Tibial artery (tissue), 4 donors: ENCODE results near the gene PDK4.
A peak's percentile ranks its signal among the peaks of the same experiment; 100 is the strongest.

Experiments used
- DNase-seq, 2 donors: peaks; one replicate each; pipeline ENCODE4 v3.0.0-alpha.2; 2019
- H3K27ac ChIP-seq, 2 donors: fragments of 200-600 bp; sonication (generic) in 1 of 2; 1 replicate in 1 of 2; 2 replicates in 1 of 2; pipeline ENCODE4 v1.5.1; 2018 to 2019; ENCODE audit warnings: mild to moderate bottlenecking in 1 of 2
- H3K27me3 ChIP-seq, 2 donors: fragments of 200-600 bp; sonication (generic) in 1 of 2; one replicate each; pipeline versions ENCODE4 v1.5.1 to v1.6.0; 2016 to 2019
- H3K36me3 ChIP-seq, 3 donors: fragments of 200-600 bp; sonication (generic) in 2 of 3; one replicate each; pipeline ENCODE4 v1.5.1; 2016 to 2019; ENCODE audit warnings: mild to moderate bottlenecking in 2 of 3
- H3K4me1 ChIP-seq, 4 donors: fragments of 200-600 bp; sonication (generic) in 2 of 4; 1 replicate in 3 of 4; 2 replicates in 1 of 4; pipeline ENCODE4 v1.5.1; 2016 to 2019
- H3K4me3 ChIP-seq, 2 donors: fragments of 200-600 bp; sonication (generic) in 1 of 2; 1 replicate in 1 of 2; 2 replicates in 1 of 2; pipeline ENCODE4 v1.5.1; 2018 to 2019; ENCODE audit warnings: mild to moderate bottlenecking in 2 of 2
- H3K9me3 ChIP-seq, 3 donors: fragments of 200-600 bp; sonication (generic) in 1 of 3; one replicate each; pipeline ENCODE4 v1.5.1; 2016 to 2019
- intact Hi-C: fragments of 100-400 bp; cut with DNase I; formaldehyde crosslinking; loops from one replicate; pipeline ENCODE4 v1.15.0; 2023; ENCODE audit warnings: low total_unique reads
- TF ChIP-seq, protein P1 (sequence below), 2 experiments: fragments of 200-600 bp in 1 of 2; fragments of 450-650 bp in 1 of 2; IDR thresholded peaks; one replicate each; pipeline ENCODE4 v1.5.1; 2017 to 2019; ENCODE audit warnings: antibody characterized with exemption in 2 of 2, mild to moderate bottlenecking in 1 of 2, moderate library complexity in 1 of 2

Gene PDK4

DNA sequence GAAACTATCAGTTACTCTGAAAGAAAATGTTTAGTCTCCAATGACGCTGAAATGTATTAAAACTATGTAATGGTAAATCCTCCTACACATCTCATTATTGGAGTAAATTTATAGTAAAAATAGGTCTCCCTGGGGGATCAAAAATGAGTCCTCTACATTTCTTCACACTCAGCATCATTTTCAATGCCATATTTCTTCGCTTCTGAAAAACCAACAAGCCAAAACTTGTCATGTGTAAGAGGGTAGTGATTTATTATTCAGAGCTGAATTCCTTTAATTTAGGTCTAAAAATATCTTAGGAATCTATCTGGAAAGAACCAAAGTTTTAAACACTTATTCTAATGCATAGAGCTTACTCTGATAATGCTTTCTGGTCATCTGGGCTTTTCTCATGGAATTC is 3.0 kb downstream of the PDK4 start:
- intact Hi-C loops, result no loop called here
- Histone ChIP-seq H3K27ac (peak overlapping the region; percentile 95 to 97), H3K4me1 (peaks cover 0 to 58% (median 28%) of the 10 kb centered on the region in 4 donors)

DNA sequence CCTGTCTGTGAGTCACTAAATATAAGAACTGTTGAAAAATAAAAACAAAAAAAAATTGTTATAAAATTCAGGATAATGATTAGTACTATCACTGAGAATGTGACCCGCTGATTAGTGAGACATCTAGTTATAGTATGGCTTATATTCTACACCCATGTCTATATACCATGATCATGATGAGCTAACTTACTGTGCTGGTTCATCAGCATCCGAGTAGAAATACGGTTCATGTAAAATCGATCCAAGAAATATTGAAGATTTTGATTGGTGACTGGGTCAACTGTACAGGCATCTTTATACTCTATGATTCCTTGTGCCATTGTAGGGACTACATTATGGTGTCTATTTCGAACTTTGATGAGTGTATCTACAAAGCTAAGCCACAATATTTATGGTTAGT is 3.7 kb downstream of the PDK4 start:
- peak overlapping the region; percentile 89 to 90 for H3K4me3 ChIP-seq
- no peak for DNase-seq
- TF ChIP-seq, protein P1, sequence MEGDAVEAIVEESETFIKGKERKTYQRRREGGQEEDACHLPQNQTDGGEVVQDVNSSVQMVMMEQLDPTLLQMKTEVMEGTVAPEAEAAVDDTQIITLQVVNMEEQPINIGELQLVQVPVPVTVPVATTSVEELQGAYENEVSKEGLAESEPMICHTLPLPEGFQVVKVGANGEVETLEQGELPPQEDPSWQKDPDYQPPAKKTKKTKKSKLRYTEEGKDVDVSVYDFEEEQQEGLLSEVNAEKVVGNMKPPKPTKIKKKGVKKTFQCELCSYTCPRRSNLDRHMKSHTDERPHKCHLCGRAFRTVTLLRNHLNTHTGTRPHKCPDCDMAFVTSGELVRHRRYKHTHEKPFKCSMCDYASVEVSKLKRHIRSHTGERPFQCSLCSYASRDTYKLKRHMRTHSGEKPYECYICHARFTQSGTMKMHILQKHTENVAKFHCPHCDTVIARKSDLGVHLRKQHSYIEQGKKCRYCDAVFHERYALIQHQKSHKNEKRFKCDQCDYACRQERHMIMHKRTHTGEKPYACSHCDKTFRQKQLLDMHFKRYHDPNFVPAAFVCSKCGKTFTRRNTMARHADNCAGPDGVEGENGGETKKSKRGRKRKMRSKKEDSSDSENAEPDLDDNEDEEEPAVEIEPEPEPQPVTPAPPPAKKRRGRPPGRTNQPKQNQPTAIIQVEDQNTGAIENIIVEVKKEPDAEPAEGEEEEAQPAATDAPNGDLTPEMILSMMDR (IDR thresholded peaks at IDR 0.05), result no peak
- no peaks in the 10 kb centered on the region for H3K27me3 ChIP-seq
- H3K27ac ChIP-seq, result peak overlapping the region; percentile 95 to 97
- intact Hi-C loops, result no loop called here
- H3K4me1 ChIP-seq, result peaks cover 0 to 60% (median 27%) of the 10 kb centered on the region in 4 donors
- peaks cover 71 to 79% (median 72%) of the 10 kb centered on the region in 3 donors for H3K36me3 ChIP-seq
- no peaks in the 10 kb centered on the region for H3K9me3 ChIP-seq

More for the DNA sequence above, 3.0 kb downstream of the PDK4 start:
- H3K9me3 ChIP-seq, result no peaks in the 10 kb centered on the region
- DNase-seq, result no peak
- TF ChIP-seq, protein P1 (IDR thresholded peaks at IDR 0.05), result no peak
- H3K4me3 ChIP-seq, result peak overlapping the region; percentile 89 to 90
- H3K36me3 ChIP-seq, result peaks cover 63 to 72% (median 64%) of the 10 kb centered on the region in 3 donors
- H3K27me3 ChIP-seq, result no peaks in the 10 kb centered on the region

DNA sequence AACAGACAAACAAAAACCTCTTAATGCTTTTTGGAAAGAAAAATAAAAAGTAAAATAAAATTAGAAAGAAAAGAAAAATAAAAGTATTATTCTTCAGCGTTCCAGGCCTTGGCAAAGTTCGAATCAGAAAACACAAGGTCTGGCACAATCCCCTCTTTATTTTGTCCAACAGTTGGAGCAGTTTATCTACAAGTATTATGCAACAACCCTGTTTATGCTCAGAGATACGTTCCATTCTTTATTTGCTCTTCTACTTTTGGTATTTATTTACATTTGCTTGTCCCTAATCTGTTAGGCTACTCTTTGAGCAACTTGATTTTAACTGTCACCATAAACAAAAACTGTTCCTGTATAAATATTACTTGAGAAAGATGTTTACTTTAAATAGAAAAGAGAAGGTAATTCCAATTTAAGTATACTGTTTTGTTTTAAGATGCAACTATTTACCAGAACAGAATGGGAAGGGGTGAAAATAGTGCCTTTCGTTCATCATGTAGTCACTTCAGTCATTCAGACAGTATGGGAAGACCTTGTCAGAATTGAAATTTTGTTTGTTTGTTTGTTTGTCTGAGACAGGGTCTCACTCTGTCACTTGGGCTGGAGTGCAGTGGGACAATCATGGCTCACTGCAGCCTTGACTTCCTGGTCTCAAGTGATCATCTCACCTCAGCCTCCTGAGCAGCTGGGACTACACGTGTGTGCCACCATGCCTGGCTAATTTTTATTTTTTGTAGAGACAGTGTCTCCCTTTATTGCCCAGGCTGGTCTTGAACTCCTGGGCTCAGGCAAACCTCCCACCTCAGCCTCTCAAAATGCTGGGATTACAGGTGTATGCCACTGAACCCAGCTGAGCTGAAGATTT is 5.7 kb downstream of the PDK4 start:
- Histone ChIP-seq H3K4me1 (peaks cover 0 to 70% (median 29%) of the 10 kb centered on the region in 4 donors), H3K27me3 (no peaks in the 10 kb centered on the region), H3K9me3 (no peaks in the 10 kb centered on the region), H3K36me3 (peaks cover 88 to 98% (median 90%) of the 10 kb centered on the region in 3 donors), H3K27ac (peak overlapping the region; percentile 64 to 95), H3K4me3 (peak overlapping the region; percentile 89 to 90)
- intact Hi-C loops, result no loop called here
- no peak for DNase-seq
- TF ChIP-seq, protein P1 (IDR thresholded peaks at IDR 0.05), result no peak

DNA sequence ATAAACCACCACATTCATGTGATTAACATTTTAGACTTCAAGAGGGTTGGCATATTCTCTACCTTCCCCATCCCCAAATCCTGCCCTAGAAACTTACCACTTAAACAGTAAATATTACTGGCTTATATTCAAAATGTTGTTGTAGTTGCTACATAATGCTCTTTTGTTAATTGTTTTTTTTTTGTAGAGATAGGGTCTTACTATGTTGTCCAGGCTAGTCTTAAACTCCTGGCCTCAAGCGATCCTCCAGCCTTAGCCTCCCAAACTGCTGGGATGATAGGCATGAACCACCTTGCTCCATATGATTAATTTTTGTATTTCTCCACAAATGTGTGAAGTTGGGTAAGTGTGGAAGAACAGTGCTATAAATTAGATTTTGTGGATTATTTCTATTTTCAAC is 6.5 kb downstream of the PDK4 start:
- Histone ChIP-seq H3K36me3 (peaks cover 96 to 99% (median 98%) of the 10 kb centered on the region in 3 donors), H3K27ac (peak overlapping the region in 1 of 2 donors; percentile 95)

DNA sequence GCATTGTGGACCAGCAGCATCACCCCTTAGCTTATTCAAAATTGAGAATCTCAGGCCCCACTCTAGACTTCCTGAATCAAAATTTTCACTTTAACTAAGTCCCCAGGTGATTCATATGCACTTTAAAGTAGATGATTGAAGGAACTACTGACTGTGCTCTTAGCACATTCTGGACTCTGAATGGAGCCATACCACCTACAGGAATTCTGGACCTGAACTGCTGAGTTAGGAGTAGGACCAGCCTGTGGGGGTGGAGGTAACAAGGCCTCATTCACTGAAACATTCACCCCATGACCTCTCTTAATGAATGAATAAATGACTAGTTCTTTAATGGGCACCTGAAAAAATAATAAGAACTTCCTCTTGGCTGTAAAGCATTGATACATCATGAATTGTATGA is 7.3 kb downstream of the PDK4 start:
- intact Hi-C loops, result no loop called here
- DNase-seq, result no peak
- Histone ChIP-seq H3K4me3 (peak overlapping the region; percentile 1 to 90), H3K9me3 (no peaks in the 10 kb centered on the region), H3K4me1 (peaks cover 0 to 73% (median 26%) of the 10 kb centered on the region in 4 donors), H3K27me3 (no peaks in the 10 kb centered on the region), H3K27ac (peak overlapping the region; percentile 24 to 95), H3K36me3 (peaks cover 96 to 99% (median 98%) of the 10 kb centered on the region in 3 donors)
- TF ChIP-seq, protein P1 (IDR thresholded peaks at IDR 0.05), result no peak

More for the DNA sequence above, 6.5 kb downstream of the PDK4 start:
- Histone ChIP-seq H3K9me3 (no peaks in the 10 kb centered on the region), H3K4me3 (peak overlapping the region; percentile 89 to 90), H3K27me3 (no peaks in the 10 kb centered on the region), H3K4me1 (peaks cover 0 to 73% (median 29%) of the 10 kb centered on the region in 4 donors)
- DNase-seq, result no peak
- TF ChIP-seq, protein P1 (IDR thresholded peaks at IDR 0.05), result no peak
- intact Hi-C loops, result no loop called here
